ENCODE measurements around the gene DOC2B.
"Not testable (repeated sequence)": the region's sequence is repeated elsewhere in the genome, so short reads cannot be mapped to it uniquely, and the experiment has no call there.

DOC2B gene

DNA sequence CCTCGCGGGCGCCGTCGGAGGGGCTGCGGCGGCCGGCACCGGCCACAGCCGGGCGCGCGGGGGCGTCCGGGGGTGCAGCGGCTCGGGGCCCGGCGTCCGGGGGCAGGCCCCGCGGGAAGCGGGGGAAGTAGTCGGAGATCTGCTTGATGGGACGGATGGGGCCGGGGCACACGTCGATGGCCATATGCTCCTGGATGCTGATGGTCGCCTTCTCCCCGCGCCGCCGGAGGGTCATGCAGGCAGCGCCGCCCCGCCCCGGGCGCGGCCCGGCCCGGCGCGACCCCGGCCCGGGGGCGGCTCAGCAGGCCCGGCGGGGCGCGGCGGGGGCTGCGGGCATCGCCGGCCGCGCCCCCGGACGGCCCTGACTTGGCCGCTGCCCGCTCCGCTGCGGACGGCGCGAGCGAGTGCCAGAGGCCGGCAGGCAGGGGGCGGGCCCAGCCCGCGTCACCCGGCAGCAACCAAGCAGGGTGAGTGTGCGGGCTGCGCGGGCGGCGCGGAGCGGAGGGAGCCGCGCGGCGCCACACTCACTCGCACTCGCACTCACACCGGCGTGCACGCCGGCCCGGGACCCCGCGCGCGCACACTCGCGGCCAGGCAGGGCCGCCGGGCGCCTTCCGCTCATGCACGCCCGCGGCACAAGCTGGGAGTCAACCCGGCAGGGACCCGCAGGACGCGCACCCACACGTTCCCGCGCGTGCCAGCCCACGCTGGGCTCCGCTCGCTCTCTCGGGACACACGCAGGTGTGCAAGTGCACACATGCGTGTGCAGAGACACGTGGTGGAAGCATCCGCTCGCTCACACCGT, at the start of gene DOC2B:
Gene DOC2B, minus strand, starts transcription at position 406 of the 805 bp plus-strand sequence. Its CDS starts 171 bp downstream, at position 235.
- DNase-seq (ENCODE audit: low read depth, low spot score): no peak

DNA sequence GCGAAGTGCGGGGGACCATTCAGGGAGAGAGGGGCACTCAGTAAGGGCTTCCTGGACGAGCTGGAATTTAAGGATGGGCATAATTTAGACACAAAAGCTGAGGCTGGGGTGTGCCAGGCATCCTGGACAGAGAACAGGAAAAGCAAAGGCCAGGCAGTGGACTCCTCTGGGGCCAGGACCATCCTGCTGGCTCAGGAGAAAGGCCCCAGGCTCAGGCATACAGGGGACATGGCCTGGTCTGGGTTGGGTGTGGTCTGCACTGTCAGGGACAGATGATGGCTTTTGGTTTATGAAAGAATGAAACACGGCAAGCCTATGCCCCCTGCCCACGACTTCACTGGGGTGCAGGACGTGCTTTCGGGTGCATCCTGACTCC, 48.9 kb upstream of the DOC2B start:
- DNase-seq (ENCODE audit: low read depth, low spot score): no peak

DNA sequence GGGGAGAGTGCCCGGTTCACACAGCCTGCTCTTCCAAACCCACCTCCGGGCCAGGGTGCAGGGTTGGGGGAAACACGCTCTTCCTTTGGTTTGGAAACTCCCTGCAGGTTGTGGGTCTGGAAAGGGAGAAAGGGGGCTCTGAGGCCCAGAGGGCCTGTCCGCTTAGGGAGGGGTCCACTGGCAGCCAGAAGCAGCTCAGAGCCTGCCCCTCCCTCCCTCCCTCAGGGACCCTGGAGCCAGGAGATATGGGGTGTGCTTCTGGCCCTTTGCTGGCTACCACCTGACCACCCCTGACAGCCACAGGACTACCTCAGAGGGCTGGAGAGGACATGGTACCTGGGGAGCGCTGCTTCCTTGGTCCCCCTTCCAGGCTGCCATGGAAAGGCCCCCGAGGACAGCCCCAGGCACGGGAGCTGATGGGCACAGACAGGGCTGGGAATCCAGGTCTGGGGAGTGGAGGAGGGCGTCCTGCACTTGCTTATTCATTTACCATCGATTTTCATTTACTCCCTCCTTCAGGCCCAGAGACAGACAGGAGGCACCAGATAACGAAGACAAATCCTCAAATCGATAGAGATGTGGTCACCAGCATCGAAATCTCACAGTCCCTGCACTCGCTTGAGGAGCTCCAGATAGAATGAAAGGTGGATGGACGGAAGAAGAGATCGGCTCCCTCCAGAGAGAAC, 48.4 kb upstream of the DOC2B start:
- no peak for DNase-seq (ENCODE audit: low read depth, low spot score)

DNA sequence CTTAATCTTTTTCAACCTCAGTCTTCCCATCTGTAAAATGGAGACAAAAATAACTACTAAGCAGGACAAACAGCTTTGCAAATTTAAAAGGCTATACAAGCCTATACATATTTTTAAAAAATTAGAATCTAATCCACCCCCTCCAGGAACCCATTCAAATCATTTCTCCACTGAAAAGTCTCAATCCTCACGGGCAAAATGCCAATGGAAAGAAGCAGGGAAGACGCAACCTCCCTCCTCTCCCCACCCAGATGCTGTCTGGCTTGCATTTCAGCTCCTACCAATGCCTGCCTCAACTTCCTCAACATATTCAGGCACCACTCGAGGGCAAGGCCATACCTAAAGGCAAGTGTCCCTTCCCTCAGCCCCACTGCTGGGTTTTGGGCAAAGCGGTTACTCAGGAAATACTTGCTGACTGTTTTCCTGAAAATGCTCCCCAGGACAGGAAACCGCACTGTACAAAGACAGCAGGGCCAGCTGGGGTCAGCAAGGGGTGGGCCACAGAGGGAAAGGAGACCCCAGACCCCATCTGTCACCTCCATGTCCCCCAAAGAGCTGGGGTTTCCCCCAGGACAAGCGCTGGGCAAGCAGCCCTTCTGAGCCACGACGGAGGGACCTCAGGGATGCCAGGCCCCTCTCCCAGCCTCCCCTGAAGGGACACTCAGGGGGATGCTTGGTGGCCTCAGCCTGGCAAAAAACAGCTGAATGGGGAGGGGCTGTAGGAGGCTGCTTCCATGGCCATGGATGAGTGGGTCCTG, 47.7 kb upstream of the DOC2B start:
- DNase-seq (ENCODE audit: low read depth, low spot score): no peak

DNA sequence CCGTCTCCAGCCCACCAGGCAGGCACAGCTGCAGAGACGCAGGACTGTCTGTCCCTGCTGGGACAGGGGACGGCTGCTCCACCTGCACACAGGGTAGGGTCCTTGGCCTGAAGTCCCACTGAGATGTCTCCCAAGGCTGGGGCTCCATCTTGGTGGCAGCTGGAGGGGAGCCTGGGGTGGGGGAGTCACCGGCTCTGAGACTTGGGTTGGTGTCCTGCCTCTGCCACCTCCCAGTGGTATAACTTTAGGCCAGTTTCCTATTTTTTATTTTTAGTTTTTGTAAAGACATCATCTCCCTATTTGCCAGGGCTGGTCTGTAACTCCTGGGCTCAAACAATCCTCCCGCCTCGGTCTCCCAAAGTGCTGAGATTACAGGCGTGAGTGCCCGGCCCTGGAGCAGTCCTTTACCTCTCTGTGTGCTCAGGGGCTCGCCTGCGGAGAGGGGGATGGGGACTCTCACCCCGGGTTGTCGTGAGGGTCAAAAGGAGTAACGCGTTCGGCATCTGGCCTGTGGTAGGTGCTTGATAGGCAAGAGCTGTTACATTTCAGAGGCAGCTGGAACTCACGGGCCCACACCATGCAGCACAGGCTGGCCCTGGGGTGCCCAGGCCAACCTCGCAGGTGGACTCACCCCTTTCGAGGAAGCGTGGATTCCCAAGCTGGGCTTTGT, 46.6 kb upstream of the DOC2B start:
- no peak for DNase-seq (ENCODE audit: low read depth, low spot score)

DNA sequence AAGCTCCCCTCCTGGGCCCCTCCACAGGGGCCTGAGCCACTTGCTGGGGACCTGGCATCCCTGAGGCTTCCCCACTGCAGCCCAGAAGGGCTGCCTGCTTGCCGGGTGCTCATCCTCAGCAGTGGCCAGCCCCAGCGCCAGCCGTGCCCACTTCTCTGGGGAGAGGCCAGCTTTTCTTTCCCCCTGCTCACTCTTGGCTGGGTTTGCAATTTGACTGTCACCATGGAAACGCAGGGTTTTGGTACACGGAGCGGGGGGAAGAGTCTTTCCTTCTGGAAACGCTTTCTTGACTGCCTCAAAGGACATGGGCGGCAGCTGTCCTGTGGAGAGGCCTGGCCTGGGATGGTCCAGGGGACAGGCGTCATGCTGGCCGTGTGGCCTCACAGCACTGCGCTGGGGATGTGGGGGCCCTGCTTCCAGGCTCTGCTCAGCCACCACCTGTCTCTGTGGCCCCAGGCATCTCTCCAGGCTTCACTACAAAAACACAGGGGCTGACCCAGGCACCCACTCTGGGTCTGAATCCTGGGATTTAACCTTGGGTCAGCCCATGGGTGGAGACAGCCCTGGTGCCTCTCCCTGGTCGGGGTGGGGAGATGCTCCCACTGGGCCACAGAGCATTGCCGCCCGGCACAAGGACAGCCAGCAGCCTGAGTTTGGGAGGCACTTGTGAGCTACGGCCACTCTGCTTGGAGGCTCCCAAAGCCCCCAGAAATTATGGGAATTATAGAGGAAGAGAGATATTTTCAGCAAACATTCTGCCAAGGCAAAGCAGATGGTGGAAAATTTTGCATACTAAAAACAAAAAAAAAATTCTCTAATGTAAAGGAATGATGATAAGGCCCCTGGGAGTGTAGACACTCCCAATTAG, 45.9 kb upstream of the DOC2B start:
- DNase-seq (ENCODE audit: low read depth, low spot score): no peak

DNA sequence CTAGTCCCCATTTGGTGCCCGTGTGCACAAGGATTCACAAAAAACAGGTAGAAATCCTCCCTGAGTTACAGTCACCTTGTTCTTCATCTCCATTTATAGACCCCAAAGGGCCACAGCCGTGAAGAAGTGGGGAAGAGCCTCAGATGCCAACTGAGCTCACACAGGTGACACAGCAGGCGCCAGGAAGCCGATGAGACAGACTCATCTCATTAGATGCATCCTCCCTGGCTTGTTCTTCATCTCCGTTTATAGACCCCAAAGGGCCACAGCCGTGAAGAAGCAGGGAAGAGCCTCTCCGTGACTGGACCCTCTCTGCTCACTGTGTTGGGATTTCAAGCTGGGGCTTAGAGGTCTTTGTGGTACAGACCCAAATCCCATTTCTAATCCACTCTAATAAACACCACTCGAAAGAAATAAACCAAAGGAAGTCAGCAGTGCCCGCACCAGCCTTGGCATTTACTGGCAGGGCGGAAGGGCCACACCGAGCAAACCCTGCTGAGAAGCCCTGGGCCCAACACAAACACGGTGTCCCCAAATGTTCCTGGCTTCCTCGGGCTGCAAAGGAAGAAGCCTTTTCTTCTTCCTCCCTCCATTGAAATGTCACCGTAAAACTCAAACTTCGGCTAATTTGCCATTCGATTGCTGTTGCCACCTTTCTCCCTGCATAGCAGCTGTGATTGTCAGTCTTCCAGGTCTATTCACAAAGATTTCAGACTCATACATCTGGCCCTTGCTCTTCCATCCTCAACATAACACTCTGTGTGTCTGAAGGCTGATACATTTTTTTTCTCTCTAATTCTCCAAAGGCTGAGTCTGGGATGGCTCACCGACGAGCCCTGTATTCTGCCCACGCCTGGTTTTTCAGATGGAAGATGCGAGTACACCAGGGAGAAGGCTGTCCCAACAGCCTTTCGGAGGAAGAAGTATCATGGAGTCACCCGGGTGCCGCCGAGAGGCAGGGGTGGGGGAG, 44.9 kb upstream of the DOC2B start:
- no peak for DNase-seq (ENCODE audit: low read depth, low spot score)

DNA sequence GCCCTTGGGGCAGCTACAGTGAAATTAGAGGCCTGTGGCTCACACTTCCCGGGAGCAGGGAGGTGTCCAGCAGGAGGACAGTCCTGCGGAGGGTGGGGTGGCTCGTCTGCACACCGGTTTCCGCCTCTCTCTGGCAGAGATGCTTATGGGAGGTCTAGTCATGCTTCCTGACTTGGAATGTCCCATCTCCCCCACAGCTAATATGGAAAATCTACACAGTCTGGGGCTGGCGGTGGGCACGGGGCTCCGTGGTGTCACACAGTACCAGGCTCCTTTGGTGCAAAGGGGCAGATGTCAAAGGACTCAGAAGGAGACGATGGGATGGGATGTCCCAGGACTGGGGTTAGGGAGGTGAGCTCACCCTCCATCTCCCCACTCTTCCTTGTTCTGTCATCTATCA, 44.1 kb upstream of the DOC2B start:
- no peak for DNase-seq (ENCODE audit: low read depth, low spot score)

DNA sequence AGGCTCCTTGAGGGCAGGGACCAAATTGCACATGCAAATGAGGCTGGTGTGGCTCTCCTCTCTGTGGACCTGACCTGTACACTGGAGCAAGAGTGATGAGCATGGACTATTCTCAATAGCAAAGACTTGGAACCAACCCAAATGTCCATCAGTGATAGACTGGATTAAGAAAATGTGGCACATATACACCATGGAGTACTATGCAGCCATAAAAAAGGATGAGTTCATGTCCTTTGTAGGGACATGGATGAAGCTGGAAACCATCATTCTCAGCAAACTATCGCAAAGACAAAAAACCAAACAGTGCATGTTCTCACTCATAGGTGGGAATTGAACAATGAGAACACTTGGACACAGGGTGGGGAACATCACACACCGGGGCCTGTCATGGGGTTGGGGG, 43.1 kb upstream of the DOC2B start:
- not testable (repeated sequence) for DNase-seq (ENCODE audit: low read depth, low spot score)

DNA sequence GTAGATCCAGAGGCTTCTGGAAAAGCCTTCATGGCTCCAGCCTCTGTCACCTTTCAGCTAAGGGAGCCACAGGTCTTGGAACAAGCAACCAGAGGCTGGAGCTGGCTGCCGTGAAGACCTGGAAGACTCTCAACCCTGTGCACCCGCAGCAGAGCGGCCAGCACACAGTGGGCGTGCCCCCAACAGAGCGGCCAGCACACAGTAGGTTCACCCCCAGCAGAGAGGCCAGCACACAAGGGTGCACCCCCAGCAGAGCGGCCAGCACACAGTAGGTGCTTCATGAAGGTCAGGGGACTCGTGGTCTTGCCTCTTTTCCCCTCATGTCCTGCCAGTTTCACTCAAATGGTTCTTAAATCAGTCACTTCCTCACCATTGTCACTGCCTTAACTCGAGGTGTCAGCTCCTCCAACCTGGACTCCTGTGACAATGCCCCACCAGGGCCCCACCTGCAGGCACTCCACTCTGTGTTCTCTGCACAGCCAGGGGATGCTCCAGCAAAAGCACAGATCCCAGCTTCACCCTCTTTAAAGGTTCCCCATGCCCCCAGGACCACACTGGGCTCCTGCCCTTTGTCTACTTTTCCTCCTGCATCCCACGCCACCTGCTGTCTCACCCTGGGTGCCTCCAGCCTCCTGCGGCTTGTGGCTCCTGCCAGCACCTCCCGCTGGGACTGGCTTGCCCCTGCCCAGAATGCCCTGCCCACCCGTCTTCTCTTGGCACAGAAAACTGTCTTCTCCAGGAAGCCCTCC, 42.4 kb upstream of the DOC2B start:
- no peak for DNase-seq (ENCODE audit: low read depth, low spot score)

DNA sequence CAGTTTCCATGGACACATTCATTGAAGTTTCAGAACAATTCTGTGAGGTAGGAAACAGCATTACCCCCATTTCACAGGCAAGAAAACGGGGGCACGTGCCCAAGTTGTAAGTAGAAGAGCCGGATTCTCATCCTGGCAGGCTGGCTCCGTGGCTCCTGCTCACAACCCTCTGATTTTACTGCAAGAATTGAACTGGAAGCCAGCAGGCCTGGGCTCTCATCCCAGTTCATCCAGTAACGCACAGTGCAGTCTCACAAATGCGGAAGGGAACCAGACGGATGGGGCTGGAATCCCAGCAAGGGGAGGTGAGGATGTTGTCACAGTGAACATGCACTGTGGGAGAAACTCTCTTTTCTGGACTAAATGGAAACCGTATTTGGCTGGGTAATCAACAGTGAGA, 40.7 kb upstream of the DOC2B start:
- DNase-seq (ENCODE audit: low read depth, low spot score): no peak

DNA sequence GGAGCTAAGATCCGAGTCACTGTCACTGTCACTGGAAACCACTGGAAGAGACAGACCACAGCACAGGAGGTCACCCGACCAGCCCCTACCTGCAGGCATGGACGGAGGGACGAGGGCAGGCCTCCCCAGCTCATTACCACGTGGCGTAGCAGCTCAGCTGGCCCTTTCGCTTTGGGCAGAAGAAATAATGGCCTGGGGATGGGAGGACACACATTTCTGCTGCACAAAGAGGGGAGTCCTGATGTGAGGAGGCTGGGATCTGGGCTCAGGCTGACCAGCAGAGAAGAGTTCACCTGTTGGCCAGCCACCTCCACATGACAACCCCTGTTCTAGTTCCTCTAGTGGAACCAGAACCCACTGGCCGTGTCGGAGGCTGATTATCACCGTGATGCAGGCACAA, 38.2 kb upstream of the DOC2B start:
- no peak for DNase-seq (ENCODE audit: low read depth, low spot score)

DNA sequence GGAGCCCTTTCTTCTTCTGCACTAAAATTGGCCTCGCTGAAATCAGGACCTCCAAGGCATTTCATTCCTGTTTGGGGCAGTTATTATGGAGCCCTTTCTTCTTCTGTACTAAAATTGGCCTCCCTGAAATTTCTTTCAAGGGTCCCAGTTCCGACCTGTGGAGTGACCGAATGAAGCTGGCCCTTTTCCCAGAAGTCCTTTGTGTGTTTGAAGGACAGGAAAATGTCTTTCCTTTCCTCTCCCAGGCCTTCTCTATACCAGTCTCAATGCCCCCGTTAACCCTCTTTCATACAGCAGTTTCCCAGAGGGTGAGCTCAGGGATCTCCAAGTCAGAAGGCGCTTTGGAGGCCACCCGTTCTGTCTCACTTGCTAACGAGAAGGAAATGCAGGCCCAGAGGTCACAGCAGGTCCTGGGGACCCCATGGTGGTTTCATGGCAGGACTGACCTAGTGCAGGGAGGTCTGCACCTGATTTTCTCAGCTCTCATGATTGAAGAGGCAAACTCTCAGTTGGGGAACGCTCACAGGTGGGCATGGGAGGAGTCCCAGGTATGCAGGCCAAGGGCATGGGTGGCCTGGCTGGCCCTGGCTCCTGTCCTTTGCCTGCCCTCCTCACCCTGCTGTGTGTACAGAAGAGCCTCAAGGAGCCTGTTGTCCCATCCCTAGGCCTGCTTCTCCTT, 37.1 kb upstream of the DOC2B start:
- DNase-seq (ENCODE audit: low read depth, low spot score): no peak

DNA sequence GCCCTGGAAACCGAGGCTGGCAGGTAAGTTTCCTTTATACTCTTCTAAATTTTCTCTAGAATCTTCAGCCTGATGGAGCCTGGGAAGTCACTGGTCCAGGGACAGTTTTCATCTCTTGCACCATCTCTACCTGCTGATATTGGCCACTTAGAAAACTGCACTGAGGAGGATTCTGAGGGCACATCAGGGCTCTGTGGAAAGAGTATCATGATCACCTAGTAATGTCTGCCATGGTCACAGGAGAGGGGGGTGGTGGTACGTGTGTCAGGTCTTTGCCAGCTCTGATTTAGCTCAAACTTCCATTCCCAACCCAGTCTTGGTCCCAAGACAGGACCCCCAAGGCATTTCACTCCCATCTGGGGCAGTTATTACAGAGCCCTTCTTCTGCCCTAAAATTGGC, 35.2 kb upstream of the DOC2B start:
- DNase-seq (ENCODE audit: low read depth, low spot score): no peak

DNA sequence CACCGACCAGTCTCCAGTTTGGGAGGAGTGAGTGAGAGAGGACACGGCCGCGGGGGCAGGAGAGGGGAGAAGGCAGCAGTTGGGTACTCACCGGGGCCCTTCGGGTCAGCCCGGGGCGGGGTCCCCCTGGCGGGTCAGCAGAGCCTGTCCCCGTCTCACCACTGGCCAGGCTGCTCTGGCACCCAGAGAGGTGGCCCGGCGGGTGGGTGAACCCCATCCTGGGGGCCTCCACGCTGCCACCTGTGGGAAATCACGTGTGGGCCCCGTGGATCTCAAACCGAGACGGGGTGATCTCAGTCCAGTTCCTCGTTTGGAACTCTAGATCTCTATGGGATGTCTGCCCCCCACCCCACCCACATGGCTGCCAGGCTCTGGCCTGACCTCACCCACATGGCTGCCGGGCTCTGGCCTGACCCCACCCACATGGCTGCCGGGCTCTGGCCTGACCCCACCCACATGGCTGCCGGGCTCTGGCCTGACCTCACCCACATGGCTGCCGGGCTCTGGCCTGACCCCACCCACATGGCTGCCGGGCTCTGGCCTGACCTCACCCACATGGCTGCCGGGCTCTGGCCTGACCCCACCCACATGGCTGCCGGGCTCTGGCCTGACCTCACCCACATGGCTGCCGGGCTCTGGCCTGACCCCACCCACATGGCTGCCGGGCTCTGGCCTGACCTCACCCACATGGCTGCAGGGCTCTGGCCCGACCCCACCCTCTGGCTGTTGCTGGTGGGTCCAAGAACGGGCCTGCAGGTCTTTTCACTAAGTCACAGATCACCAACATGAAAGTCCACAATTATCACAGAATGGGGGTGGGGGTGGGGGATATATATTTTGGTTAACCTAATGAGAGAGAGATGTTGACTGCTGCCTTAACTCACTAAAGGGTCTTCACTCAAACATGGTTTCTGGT, 34.4 kb upstream of the DOC2B start:
- not testable (repeated sequence) for DNase-seq (ENCODE audit: low read depth, low spot score)

DNA sequence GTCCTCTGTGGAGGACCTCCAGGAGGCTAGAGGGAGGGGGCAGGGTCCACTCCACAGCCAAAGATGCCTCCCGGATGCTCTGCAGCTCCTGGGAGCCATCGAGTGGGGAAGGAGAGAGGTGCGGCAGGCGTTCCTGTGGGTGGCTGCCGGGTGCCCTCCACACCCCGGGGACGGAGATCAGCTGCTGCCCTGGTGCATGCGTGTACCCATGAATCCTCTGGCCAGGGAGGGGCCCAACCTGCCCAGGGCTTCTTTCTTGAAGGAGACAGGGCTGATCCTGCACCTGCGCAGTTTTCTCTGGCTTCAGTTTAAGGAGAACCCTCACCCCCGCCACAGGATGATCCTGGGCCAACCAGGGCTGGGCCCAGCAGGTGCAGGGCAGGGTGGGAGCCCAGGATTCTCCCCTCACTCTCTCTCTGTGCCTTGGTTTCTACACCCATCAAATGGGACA, 33.5 kb upstream of the DOC2B start:
- DNase-seq (ENCODE audit: low read depth, low spot score): no peak

Data from brain pericyte (primary cell).